Measurements from ENCODE around the gene SUSD5.
"Not testable (repeated sequence)": the region's sequence is repeated elsewhere in the genome, so short reads cannot be mapped to it uniquely, and the experiment has no call there.

SUSD5 gene

DNA sequence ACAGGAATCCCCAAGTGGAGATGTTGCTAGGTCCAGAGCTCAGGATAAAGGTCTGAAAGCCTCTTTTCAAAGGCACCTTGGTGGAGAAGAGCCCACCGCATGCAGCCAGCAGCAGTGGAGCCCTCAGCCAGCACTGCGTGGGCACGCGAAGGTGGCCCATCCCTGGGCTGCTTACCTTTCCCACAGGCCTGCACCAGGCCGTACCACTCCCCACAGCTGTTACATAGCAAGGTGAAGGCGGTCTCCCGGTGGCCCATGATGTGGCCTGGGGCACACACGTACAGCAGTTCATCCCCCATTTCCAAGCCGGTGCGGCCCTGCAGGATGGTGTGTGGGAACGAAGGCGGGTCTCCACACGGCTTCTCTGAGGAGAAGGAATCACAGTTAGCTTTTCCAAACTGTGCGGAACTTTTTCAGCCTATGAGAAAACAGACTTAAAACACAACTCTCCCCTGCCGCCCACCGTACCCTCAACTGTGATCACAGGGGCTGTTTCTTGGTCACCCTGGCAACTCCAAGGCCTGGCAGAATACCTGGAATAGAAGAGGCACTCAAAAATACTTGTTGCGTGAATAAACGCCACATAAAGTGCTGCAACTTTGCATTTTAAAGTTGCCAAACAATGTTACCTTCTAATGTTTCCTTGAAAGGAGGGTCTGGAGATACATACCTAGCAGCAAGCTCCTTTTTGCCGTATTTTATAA is 43.7 kb downstream of the SUSD5 start:
- peaks cover 4% of the 10 kb centered on the region for H3K4me1 Mint-ChIP-seq
- no peaks in the 10 kb centered on the region for H3K27me3 Mint-ChIP-seq
- H3K9me3 Mint-ChIP-seq = no peaks in the 10 kb centered on the region
- ATAC-seq = no peak
- no peak for DNase-seq
- no peaks in the 10 kb centered on the region for H3K36me3 Mint-ChIP-seq (ENCODE audit: low read depth)
- no peak overlapping the region for H3K27ac Mint-ChIP-seq
- no peak overlapping the region for H3K4me3 Mint-ChIP-seq

DNA sequence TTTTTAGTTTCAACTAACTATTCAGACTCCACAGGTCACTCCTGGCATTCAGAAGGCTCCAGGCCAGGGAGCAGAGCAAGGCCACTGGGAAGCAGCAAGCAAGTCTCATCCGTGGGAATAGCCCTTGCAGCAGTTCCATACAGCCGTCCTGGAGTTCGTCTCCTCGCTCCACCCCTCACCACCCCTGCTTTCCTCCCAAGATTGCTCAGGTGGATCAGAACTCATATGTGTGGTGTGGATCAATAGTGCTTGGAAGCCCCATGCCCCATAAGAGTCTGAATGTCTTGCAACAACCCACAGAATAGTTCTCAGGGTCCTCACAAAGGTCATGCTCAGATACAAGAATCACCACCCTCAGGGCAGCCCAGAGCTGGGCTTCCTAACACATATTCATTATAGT is 44.5 kb downstream of the SUSD5 start:
- ATAC-seq = no peak
- no peaks in the 10 kb centered on the region for H3K27me3 Mint-ChIP-seq
- DNase-seq = no peak
- H3K36me3 Mint-ChIP-seq (ENCODE audit: low read depth) = no peaks in the 10 kb centered on the region
- no peak overlapping the region for H3K27ac Mint-ChIP-seq
- no peak overlapping the region for H3K4me3 Mint-ChIP-seq
- H3K4me1 Mint-ChIP-seq = peaks cover 4% of the 10 kb centered on the region
- no peaks in the 10 kb centered on the region for H3K9me3 Mint-ChIP-seq

DNA sequence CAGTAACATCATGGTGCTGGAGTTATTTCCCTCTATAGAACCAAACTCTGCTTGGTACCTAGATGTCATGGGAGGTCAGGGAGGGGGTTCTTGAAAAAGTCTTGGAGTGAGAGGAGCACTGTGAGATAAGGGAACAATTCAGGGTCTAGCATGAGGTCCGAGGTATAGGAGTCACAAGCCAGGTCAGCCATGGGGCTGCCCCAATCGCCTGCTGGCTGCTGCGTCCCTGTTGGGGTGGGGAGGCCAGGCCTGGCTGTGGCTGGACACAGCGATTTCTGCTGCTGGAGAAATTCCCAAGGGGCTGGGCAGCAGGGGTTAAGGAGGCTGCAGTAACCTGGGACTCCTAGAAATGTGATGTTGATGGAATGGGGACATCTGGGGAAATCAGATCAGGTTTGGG is 44.9 kb downstream of the SUSD5 start:
- no peaks in the 10 kb centered on the region for H3K9me3 Mint-ChIP-seq
- no peak overlapping the region for H3K27ac Mint-ChIP-seq
- peaks cover 4% of the 10 kb centered on the region for H3K4me1 Mint-ChIP-seq
- no peak for DNase-seq
- H3K4me3 Mint-ChIP-seq = no peak overlapping the region
- H3K27me3 Mint-ChIP-seq = no peaks in the 10 kb centered on the region
- H3K36me3 Mint-ChIP-seq (ENCODE audit: low read depth) = no peaks in the 10 kb centered on the region
- ATAC-seq = no peak

DNA sequence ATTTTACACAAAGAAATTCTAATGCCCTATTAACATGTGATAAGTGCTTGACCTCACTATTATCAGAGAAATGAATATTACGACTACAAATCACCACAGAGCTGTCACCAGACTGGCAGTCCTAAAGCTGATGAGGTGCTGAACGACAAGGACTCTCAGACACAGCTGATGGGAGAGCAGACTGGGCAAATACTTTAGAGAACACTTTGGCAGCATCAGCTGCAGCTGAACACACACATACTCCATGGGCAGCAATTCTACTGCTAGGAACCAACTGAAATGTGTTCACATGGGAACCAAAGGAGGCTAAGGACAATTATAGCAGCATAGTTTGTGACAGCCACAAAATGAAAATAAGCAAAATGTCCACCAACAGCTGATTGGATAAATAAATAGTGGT is 45.5 kb downstream of the SUSD5 start:
- no peaks in the 10 kb centered on the region for H3K36me3 Mint-ChIP-seq (ENCODE audit: low read depth)
- no peak for ATAC-seq
- H3K27me3 Mint-ChIP-seq = no peaks in the 10 kb centered on the region
- no peak overlapping the region for H3K4me3 Mint-ChIP-seq
- peaks cover 4% of the 10 kb centered on the region for H3K4me1 Mint-ChIP-seq
- DNase-seq = no peak
- no peak overlapping the region for H3K27ac Mint-ChIP-seq
- H3K9me3 Mint-ChIP-seq = no peaks in the 10 kb centered on the region

DNA sequence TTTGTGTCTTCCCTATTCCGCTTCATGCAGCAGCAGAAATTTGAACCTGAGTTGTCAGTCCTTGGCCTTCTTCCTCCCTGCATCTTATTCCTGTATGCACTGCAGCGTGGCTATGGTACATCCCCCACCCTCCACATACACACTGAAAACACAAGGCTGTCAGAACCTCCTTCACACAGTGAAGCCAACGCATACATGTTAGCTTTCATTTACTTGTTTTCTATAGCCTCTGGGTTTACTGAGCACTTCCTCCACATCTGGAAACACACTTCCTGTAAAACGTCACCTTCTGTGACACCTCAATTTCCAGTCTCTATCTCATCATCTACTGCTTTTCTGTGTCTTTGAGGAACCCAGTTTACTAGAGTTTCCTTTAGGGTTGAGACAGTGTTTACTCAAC is 47.0 kb downstream of the SUSD5 start:
- no peak overlapping the region for H3K4me3 Mint-ChIP-seq
- H3K4me1 Mint-ChIP-seq = peaks cover 4% of the 10 kb centered on the region
- no peak for DNase-seq
- no peaks in the 10 kb centered on the region for H3K36me3 Mint-ChIP-seq (ENCODE audit: low read depth)
- no peak for ATAC-seq
- H3K27ac Mint-ChIP-seq = no peak overlapping the region
- no peaks in the 10 kb centered on the region for H3K9me3 Mint-ChIP-seq
- no peaks in the 10 kb centered on the region for H3K27me3 Mint-ChIP-seq

DNA sequence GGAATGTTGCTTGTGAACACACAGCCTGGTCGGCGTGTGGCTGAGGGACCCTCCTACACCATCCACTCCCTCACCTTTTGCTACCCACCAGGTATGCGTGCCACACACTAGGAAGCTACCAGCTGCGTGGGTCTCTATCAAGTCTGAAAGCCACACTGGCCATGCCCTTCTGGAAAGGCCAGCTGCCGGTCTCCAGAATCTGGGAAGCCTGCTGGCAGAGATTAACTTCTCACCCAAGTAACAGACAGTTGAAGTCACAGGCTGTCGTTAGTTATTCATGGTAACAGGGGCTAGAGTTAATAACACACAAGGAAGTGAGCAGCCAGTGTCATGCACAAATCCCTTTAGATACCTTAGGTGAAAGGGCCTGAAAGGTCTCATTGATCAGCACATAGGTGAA is 48.1 kb downstream of the SUSD5 start:
- Mint-ChIP-seq H3K27me3 (no peaks in the 10 kb centered on the region), H3K9me3 (no peaks in the 10 kb centered on the region), H3K4me3 (no peak overlapping the region), H3K27ac (no peak overlapping the region), H3K4me1 (peaks cover 4% of the 10 kb centered on the region), H3K36me3 (ENCODE audit: low read depth) (no peaks in the 10 kb centered on the region)
- DNase-seq (no peak), ATAC-seq (no peak)

DNA sequence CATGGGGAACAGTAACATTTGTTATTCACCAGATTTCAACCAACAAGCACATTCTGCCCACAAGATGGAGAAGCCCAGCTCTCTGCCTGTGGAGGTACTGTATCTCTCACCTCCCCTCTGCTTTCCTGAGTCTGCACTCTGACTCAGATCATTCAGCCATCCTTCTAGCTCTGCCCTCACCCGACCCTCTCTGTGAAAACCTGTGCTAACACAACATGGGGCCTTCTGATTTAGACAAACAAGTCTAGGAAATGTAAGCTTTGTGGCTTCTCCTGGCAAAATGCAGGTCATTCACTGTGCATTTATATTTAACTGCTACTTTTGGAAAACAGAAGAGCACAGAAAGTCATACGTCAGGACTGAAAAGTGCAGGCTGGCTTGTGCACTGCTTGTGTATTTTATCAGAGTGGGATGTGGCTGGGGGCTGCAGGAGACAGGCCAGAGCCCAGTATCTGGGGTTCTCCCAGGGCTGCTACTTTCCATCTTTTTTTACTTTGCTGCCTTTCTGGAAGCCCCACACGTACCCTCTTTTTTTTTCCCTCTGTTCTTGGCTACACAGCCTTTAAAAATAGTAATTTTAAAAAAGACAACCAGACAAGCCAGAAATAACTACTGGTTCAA is 50.8 kb downstream of the SUSD5 start:
- Mint-ChIP-seq H3K27me3 (peaks cover 3% of the 10 kb centered on the region), H3K4me1 (peaks cover 7% of the 10 kb centered on the region), H3K4me3 (no peak overlapping the region), H3K36me3 (ENCODE audit: low read depth) (no peaks in the 10 kb centered on the region), H3K9me3 (no peaks in the 10 kb centered on the region), H3K27ac (no peak overlapping the region)
- no peak for ATAC-seq
- DNase-seq = no peak

DNA sequence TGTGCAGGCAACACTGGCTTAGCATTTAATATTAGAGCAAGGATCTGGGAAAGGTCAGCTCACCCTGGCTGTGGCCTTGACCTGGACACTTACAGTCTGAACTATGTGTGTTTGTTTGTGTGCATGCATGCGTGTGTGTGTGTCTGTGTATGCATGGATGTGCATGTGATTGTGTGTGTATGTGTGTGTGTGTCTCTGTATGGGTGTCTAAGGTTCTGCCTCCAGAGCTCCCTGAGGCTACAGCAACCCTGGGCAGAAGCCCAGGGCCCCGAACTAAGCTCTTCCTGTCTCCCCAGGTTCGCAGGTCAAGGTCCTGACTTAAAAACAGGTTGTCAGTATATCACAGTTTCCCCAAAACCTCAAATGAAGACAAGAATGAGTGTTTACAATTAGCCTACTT is 51.3 kb downstream of the SUSD5 start:
- ATAC-seq = no peak
- H3K36me3 Mint-ChIP-seq (ENCODE audit: low read depth) = no peaks in the 10 kb centered on the region

DNA sequence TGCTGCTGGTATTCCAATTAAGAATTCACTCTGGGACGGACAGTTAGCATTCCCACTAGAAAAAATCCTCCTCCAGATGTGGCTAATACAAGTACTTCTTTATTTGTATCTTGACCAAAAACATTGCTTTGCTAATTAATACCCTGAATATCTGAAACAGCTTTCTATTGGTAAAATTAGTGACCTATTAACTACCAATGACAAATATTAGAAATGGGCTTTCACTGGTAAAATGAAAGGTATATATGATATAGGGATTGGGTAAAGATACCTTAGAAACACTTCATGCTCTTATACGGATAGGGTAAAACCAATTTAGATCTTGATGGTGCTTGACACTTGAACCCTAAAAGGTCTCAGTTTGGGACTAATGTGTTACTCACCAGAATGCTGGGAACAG is 52.5 kb downstream of the SUSD5 start:
- no peak for DNase-seq
- H3K4me3 Mint-ChIP-seq = no peak overlapping the region
- H3K4me1 Mint-ChIP-seq = peaks cover 3% of the 10 kb centered on the region
- no peaks in the 10 kb centered on the region for H3K9me3 Mint-ChIP-seq
- H3K27ac Mint-ChIP-seq = no peak overlapping the region
- ATAC-seq = no peak
- H3K27me3 Mint-ChIP-seq = peaks cover 8% of the 10 kb centered on the region
- no peaks in the 10 kb centered on the region for H3K36me3 Mint-ChIP-seq (ENCODE audit: low read depth)

More for the DNA sequence above, 51.3 kb downstream of the SUSD5 start:
- Mint-ChIP-seq H3K27me3 (peaks cover 5% of the 10 kb centered on the region), H3K27ac (no peak overlapping the region), H3K4me3 (no peak overlapping the region), H3K9me3 (no peaks in the 10 kb centered on the region), H3K4me1 (peaks cover 7% of the 10 kb centered on the region)
- no peak for DNase-seq

DNA sequence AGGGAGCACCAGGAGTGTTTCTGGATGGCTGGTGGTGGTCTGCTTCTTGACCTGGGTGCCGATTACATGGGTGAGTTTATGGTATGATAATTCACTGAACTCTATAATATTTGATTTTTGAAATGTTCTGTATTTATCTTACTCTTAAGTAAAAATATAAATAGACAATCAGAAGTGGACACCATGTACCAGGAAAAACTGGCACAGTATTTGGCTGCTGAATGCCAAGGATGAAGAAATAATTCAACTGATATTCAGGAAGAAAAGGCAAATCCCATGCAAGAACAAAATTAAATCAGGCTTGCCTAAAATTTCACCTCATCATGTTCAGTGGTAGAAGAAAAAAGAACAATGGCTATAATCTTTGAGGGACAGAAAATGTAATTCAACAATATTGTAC is 53.2 kb downstream of the SUSD5 start:
- Mint-ChIP-seq H3K9me3 (no peaks in the 10 kb centered on the region), H3K4me3 (no peak overlapping the region), H3K4me1 (peaks cover 3% of the 10 kb centered on the region), H3K27me3 (peaks cover 8% of the 10 kb centered on the region), H3K36me3 (ENCODE audit: low read depth) (no peaks in the 10 kb centered on the region), H3K27ac (no peak overlapping the region)
- no peak for DNase-seq
- no peak for ATAC-seq

DNA sequence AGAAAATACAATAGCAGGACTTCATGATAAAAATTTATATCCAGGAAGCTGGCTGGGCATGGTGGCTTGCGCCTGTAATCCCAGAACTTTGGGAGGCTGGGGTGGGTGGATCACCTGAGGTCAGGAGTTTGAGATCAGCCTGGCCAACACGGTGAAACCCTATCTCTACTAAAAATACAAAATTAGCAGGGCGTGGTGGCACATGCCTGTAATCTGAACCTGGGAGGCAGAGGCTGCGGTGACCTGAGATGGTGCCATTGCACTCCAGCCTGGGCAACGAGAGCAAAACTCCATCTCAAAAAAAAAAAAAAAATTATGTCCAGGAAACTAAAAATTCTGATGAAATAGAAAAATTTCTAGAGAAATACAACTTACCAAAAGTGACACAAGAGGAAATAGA is 56.0 kb downstream of the SUSD5 start:
- H3K9me3 Mint-ChIP-seq; H3K36me3 Mint-ChIP-seq (ENCODE audit: low read depth); H3K4me3 Mint-ChIP-seq; H3K4me1 Mint-ChIP-seq; ATAC-seq; DNase-seq; H3K27ac Mint-ChIP-seq: not testable (repeated sequence)
- H3K27me3 Mint-ChIP-seq = peaks cover 11% of the 10 kb centered on the region

DNA sequence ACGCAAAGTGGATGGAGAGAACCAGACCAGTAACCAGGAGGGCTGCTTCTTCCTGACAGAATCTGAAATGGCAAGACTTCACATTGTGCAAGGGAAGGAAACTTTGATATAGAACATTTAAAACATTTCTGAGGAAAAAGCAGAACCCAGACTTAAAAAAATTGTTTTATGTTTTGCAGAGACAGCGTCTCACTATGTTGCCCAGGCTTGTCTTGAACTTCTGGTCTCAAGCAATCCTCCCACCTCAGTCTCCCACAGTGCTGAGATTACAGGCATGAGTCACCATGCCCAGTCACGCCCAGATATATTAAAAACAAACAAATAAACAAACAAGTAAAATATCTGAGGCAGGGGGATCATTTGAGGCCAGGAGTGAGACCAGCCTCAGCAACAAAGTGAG is 58.6 kb downstream of the SUSD5 start:
- no peak for ATAC-seq
- DNase-seq = no peak
- Mint-ChIP-seq H3K4me3 (no peak overlapping the region), H3K4me1 (peaks cover 3% of the 10 kb centered on the region), H3K36me3 (ENCODE audit: low read depth) (no peaks in the 10 kb centered on the region), H3K27me3 (peaks cover 11% of the 10 kb centered on the region), H3K27ac (no peak overlapping the region), H3K9me3 (no peaks in the 10 kb centered on the region)

DNA sequence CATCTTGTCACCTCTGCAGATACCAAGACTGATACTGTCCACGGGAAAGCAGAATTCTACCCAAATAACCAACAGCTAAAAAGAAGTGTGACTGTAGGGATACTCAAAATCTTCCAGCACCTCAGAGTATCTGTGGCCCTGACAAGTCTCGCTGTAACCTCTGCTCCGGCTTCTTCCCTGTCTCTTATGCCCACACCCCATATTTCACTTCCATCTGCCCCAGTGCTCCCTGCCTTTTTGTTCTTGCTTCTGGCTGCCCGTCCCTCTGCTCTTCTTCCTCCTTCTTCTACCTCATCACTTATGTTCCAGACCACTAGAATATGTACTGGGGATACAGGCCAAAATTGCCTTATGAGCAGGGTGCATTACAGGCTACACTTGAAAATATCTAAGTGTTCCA is 59.4 kb downstream of the SUSD5 start:
- Mint-ChIP-seq H3K4me3 (no peak overlapping the region), H3K36me3 (ENCODE audit: low read depth) (no peaks in the 10 kb centered on the region), H3K27me3 (peaks cover 11% of the 10 kb centered on the region), H3K9me3 (no peaks in the 10 kb centered on the region), H3K27ac (no peak overlapping the region), H3K4me1 (peaks cover 2% of the 10 kb centered on the region)
- no peak for DNase-seq
- no peak for ATAC-seq

DNA sequence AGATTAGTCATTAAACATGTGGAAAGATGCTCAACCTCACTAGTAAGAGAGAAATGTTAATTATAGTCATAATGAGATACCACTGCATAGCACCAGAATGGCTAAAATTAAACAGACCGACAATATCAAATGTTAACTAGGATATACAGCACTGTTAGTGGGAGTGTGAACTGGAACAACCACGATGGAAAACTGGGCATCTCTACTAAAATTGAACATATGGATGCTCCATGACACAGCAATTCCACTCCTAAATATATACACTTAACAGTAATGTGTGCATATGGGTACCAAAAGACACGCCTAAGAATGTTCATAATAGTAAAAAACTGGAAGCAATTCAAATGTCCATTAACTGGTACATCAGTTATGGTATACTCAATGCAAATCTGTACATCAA is 63.3 kb downstream of the SUSD5 start:
- H3K4me1 Mint-ChIP-seq = no peaks in the 10 kb centered on the region
- DNase-seq = no peak
- peaks cover 11% of the 10 kb centered on the region for H3K27me3 Mint-ChIP-seq
- ATAC-seq = no peak
- H3K27ac Mint-ChIP-seq = no peak overlapping the region
- H3K4me3 Mint-ChIP-seq = no peak overlapping the region
- H3K36me3 Mint-ChIP-seq (ENCODE audit: low read depth) = no peaks in the 10 kb centered on the region
- H3K9me3 Mint-ChIP-seq = no peaks in the 10 kb centered on the region

DNA sequence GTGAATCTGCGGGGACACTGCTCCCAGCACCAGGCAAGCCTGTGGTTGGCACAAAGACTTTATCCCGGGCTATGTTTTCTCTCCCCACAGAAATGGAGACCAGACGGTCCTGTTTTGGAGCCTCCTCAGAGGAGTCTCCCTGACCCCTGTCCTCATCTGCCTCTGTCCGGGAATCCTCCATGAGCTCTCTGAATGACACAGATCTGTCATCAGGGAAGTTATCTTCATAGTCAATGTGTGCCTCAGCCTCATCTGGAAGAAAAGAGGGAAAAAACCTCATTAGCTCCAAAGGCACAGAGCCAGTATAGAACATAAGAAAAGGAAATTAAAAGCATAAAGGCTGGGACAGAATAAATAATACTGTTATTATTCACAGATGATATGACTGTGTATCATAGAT is 64.8 kb downstream of the SUSD5 start:
- Mint-ChIP-seq H3K4me3 (no peak overlapping the region), H3K36me3 (ENCODE audit: low read depth) (no peaks in the 10 kb centered on the region), H3K9me3 (no peaks in the 10 kb centered on the region), H3K4me1 (no peaks in the 10 kb centered on the region), H3K27me3 (peaks cover 7% of the 10 kb centered on the region), H3K27ac (no peak overlapping the region)
- DNase-seq (no peak), ATAC-seq (no peak)
